Activated T-helper 1 cell treated with anti-CD3 and anti-CD28 coated beads, Interleukin-2, amount 50 U/mL, for 16 hours (primary cell): Measurements from ENCODE around the gene RAPGEF4.

Source experiments
- DNase-seq, 2 donors: peaks; one replicate each; pipeline ENCODE4 v3.0.0-alpha.2; 2020; ENCODE audit warnings: low read depth in 1 of 2, low spot score in 1 of 2

Gene RAPGEF4

DNA sequence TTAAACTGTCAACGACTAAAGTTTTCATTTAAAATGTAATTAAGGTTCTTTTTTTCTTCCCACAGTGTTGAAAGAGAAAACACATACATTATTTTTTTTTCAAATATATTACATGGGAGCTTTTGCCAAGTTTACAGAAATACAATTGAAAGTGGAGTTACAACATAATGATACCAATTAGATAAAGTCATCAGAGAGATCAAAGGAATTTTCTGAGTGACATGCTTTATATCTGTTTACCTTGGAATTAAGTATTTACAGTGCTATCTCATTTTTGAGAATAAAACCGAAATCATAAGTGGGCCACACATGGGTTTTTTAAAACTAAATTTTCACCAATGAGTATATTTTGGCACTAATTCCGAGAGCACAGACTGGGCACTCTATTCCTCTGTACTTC, 165.2 kb downstream of the RAPGEF4 start:
- no peak for DNase-seq

DNA sequence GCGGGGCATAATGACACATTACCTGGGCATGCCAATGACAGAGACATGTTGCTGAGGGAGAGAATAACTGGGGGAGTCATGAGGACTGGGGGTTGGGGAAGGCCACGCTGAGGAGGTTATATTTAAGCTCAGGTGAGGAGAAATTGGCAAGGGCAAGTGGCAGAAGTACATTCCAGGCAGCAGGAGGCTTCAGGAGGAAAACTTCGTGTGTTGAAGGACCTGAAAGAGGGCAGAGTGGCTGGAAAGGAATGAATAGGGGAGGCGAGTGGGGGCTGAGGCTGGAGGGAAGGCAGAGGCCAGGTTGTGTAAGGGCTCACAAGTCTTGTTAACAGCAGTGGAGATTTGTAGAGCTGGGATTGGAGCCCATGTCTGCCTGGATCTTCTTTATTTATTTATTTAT, 166.3 kb downstream of the RAPGEF4 start:
- no peak for DNase-seq

DNA sequence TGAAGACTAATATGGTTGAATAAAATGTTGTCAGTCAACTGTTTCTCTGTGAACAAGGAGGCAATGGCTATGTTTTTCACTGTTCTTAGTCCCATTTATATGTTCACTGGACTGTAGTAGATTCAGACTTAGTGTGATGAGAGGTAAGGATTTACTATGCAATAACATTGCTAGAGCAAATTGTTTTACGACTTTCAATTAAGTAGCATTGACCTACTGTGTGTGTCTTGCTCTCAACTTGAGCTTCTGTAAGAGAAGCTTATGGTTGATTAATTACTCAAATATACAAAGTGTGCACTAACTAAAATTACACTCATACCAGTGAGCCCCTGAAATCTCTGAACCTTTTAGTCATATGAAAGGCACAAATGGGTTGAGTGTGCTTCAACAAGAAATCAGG, 168.6 kb downstream of the RAPGEF4 start:
- DNase-seq, result no peak

DNA sequence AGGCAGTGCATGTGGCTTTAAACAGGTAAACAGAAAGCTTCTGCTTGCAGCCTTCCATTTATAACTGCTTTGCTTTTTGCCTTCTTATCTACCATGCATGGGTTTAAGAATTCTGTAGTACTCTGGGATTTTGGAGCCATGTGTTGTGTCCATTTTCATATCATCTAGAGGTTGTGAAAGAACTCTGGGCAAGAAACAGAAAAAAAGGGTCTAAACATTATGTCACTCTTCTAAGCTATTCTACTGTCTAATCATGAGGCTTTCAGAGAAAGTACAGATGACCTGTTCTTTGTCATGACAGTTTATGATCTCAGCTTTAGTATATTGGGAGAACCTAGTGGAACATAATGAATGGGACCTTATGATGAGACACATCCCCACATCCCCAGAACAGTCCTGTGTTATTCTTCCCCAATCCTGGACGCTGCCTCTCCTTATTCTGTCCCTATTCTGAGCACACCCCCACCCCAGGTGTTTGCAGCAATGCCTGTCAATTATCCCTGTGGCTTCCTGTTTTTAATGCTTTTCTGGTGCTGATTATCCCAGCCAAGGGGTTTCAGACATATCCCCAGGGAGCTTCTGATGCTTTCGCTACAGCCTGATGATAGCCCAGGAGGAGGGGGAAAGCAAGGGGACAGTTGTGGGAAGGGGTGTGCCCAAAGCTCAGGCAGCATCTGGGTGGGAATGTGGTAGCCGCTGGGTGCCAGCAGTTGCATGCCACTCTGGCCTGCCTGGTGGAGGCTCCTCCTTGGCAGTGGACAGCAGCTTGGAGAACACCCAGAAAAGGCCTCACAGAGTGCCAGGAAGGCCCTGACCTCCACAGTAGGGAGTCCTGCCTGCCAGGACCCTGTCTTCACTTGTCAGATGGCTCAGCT, 170.5 kb downstream of the RAPGEF4 start:
- DNase-seq, result no peak

DNA sequence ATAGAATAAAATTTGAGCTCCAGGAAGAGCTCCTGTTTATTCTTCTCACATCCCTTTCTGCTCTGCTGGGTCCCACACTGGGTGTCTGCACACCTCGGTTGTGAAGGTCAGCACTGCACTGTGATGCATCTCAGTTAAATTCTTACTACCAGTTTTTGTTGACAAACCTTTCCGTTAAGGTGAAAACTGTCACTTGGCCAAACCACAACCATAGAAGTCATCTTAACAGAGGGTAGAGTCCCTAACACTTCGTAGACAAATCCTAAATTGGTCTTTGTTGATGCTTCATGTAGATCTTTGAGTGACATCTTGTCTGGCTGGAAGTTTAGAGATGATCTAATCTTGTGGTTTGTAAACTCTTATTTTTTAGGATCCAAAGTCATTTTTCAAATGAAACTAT, 172.6 kb downstream of the RAPGEF4 start:
- no peak for DNase-seq

- no peak for DNase-seq
Measured at GRCh38 chr2:172909454-172909853, 173.8 kb downstream of the RAPGEF4 start.

DNA sequence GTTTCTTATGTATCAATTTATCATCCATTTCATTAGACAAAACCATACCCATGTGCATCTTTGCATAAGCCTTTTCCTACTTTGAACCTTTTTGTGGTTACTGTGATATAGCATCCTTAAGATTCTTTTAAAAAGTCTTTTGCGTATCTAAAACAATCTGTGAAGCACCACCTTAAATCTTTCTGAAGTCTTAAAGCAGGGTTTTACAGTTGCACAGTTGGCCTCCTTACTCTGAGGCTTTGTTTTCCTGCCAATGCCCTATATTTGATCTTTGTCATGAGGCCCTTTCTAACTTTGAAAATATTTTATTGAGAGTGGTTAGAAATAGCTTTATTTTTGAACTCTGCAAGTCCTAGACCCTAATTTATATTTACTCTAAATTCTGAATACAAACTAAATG, 176.6 kb downstream of the RAPGEF4 start:
- no peak for DNase-seq

- no peak for DNase-seq
Measured at GRCh38 chr2:172914341-172915008, 178.8 kb downstream of the RAPGEF4 start.

DNA sequence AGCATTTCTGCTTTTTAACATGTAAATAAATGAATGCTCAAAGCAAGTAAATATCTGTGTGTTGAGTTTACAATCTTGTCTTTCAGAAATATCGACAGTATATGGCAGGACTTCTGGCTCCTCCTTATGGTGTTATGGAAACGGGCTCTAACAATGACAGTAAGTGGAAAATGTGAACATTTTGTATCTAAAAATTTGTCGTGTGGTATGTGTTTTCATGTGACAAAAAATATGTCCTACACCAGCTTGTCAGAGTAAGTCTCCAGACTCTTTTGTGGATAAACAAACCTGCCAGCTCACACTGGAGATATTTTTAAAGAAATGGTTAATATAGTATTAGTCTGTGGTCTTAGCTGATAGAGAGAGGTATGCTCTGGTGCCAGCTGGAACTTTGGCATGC, 182.1 kb downstream of the RAPGEF4 start:
- DNase-seq, result no peak

DNA sequence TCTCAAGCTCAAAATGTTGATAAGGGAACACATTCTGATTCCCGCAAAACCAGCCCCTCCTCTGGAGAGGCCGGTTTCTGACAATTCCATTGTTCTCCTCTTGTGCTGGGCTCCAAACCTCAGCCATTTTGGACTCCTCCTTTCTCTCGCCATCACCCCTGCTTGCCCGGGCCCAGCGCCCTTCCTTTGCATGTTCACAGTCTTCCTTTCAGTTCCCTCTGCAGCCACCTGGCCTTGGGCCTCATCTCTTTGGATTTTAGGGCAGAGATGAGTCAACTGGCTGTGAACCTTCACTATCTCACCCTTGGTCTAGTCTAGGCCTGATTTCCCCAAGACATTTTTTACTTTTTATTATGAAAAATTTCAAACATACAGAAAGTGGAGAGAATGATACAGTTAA, 184.1 kb downstream of the RAPGEF4 start:
- DNase-seq, result no peak

GRCh38 chr2:172921532-172922236, 186.0 kb downstream of the RAPGEF4 start:
- no peak for DNase-seq

GRCh38 chr2:172922306-172922705, 186.7 kb downstream of the RAPGEF4 start:
- DNase-seq, result no peak

DNA sequence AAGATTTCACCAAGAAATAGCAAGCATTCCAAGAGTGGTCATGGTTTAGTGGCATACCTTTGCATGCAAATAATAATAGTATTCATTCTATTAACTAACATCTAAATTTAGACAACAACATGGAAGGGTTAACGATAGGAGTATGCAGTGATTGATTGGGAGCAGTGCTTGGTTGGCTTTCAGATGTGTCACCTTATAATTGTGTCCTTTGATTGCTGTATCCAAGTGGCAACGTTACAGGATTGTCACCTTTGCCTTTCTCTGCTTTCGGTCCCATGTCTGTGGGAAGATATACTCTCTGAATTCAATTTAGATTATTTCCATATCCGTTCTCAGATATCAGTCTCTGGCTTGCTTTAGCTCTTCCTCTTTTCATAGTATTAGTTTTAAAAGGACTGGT, 187.2 kb downstream of the RAPGEF4 start:
- DNase-seq, result no peak

DNA sequence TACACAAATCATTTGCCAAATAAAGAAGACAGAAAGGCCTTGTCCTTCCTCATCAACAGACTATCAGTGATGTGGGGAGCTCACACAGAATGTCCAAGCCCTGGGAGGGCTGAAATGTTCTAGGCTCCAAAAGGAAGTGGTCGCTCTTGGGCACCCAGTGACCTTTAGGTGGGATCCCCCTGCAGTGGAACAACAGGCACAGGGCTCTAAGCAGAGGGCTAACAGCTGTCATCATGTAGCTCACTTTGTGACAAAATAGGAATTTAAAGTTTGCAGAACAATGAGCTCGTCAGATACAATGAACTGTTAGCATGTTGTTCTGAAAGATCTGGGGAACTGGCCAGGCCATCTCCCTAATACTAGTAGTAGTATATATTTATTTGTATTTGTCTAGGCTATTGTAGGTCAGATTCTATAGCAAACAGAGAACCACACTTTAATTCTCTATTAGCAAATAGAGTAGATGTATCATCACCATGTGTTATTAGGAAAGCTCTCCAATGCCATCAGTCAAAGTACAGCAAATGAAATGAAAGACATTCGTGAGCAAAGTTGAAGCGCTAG, 188.5 kb downstream of the RAPGEF4 start:
- DNase-seq, result no peak

GRCh38 chr2:172925600-172925999, 190.0 kb downstream of the RAPGEF4 start:
- DNase-seq, result no peak

GRCh38 chr2:172926785-172927640, 191.4 kb downstream of the RAPGEF4 start:
- DNase-seq, result no peak

- DNase-seq, result no peak
Measured at GRCh38 chr2:172927641-172928357, 192.2 kb downstream of the RAPGEF4 start.

DNA sequence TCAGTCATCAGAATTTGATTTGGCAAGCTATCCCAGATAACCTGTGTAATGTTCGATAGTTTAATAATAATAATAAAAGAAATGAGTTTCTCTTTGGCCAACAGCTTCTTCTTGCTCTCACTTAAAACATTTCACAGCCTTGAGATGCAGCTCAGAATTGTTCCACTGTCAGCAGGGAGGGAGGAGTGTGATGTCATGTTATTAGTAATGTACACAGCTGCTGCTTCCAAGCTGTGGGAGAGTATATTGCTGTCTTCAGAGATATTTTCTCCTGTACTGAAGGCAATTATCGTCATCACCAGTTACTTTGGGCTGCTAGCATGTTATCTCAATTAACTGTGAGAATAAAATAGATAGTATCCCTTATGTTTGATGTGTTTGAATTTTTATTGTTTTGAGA, 193.1 kb downstream of the RAPGEF4 start:
- no peak for DNase-seq

DNA sequence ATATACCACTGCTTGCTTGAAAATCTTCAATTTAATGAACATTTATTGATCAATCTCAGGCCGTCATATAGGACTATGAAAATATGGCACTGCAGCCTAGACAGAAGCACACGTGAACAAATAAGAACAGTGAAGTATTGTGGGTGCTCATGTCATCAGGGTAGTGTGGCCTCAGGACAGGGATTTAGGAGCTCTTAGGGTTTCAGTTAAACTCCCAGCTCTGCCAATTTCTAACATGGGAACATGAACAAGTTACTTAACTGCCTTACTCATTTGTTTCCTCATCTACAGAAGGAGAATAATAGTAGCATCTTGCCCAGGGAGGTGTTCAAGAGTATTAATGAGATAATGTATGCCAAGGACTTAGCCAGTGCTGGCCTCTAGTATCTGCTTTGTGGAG, 194.0 kb downstream of the RAPGEF4 start:
- no peak for DNase-seq

- DNase-seq, result no peak
Measured at GRCh38 chr2:172930871-172931255, 195.2 kb downstream of the RAPGEF4 start.
